HG03565 (cell line): ENCODE data around the gene FBXW11.

Experiments used
- ATAC-seq: cut with Tn5 transposase; IDR thresholded peaks from one replicate; pipeline ENCODE4 v1.9.1; 2021; ENCODE audit warnings: mild to moderate bottlenecking, moderate library complexity; ENCODE audit not compliant: unreplicated experiment

Gene FBXW11

DNA sequence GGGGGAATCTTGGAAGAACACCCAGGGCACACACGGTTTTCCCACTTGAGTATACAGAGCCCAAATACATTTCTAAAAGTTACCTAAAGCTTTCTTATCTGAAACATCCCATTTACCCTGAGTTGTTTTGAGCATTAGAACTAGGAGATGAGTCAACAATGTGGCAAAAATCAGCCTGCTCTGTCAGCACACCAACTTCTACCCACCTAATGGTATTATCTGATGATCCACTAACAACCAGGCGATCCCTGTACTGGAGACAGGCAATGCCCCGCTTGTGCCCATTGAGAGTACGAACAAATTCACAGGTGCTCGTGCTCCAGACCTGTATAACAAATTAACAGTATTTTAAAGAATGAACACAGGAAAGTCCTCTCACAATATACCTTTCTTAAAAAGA, 133.8 kb downstream of the FBXW11 start:
- ATAC-seq = no peak

DNA sequence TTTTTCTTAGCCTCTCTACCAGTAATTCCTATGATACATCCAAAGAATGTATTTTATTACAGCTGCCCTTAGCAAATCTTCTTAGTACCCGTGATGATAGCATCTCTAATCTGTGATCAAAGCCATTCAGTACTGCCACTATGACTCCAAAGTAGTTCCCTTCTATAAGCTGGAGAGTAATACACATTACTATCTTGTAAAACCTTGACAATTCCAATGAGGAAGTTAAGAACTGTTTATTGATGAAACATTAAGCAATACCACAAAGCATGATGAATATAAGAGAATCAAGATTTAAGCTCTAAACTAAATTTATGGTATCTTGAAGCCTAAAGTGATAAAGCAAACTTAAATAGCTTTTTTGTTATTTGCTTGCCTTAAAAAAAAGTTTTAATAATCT, 134.7 kb downstream of the FBXW11 start:
- no peak for ATAC-seq

DNA sequence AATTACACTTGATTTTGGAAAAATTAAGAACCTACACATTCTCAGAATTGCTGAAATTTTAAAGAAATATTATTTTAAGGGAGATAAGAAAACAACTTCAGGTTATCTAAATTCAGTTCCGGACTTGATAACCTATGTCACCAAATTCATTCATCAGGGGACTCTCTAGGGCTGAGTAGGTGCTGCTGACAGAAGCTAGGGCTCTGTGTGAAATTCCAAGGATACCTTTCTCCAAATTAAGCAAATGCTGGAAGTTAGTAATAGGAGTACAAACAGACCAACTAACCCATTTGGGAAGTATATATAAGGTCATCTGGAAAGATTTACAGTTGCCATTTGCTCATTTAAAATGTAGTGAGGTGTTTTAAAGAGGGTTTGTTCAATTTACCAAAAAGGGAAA, 136.5 kb downstream of the FBXW11 start:
- ATAC-seq = no peak

DNA sequence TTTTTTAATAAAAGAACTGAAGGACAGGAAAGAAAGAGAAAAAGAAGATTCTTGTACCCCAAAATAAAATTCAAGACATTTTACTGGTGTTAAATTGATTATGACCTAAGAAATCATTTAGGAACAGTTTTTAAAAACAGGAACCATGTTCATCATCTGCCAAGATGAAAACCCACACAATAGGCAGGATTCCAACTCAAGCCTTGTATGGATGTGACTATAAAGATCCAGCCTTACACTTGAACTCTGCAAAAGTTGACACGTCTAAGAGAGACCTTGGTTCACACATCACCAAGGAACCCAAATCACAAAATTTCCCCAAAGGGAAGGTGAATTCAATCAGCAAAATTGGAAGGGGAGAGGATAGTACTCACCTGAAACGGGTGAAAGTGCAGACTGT, 138.2 kb downstream of the FBXW11 start:
- ATAC-seq = no peak

DNA sequence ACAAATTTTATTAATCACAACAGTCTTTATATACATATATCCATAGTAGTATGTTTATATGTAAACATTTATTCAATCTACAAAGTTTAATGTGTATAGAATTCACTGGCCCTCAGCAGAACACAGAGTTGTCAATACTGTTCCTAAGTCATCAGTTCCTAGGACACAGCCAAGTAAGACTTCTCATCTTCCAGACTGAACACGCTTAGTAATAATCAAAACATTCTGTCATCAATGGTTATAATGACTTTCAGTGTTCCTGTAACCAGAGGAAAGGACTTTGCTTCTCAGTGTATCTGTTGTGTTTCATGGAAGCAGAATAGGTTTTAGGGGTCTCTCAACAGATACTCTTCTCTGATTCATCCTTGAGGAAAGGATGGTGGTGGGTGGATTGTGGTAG, 138.7 kb downstream of the FBXW11 start:
- no peak for ATAC-seq

DNA sequence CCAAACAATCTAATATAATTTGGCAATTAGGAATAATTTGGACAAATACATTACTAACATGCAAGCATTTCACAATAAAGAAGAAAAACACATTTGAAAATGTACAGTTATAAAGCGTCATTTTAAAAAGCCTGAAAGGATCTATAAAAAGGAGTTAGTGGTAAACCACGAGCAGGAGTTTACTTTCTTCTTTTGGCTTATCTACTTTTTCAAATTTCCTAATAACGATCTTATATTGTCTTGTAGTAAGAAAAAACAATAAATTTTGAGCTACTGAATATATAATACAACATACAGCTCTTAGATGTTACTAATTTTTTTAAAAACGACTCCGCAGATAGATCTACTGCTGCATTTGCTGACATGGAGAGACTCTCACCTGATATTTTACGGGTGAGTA, 141.0 kb downstream of the FBXW11 start:
- no peak for ATAC-seq

DNA sequence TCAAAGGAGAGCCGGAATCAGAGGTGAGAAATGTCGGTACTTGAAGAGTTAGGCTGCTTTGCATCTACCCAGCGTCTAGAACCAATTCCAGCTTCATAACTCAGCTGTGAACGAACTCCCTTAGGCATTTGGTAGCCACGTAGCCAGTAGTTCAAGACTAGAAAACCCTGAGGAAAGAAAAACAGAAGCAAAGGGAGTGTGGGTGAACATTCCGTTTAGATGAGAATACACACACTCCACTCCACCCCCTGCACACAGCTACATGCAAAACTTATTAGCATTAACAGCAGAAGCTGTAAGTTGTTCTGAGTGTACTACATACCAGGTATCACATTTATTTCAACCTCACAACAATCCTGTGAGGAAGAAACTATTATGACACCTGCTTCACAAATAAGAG, 142.5 kb downstream of the FBXW11 start:
- no peak for ATAC-seq

DNA sequence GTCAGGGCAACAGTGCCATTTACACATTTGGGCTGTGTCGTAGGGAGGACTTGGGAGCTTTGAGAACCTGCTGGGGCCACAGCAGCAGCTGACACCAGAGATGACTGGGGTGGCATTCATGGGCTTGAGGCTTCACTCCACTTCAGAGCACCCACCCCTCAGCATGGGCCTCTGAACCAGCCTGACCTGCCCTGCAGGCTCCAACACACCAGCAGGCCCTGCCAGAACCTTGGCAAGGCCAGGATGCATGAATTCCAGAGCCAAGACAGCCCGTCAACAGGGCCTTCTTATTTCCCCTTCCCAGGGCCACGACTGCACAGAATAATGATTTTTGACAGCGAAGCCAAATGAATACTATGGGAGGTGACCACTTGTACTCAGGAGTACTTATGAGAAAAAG, 143.8 kb downstream of the FBXW11 start:
- no peak for ATAC-seq

DNA sequence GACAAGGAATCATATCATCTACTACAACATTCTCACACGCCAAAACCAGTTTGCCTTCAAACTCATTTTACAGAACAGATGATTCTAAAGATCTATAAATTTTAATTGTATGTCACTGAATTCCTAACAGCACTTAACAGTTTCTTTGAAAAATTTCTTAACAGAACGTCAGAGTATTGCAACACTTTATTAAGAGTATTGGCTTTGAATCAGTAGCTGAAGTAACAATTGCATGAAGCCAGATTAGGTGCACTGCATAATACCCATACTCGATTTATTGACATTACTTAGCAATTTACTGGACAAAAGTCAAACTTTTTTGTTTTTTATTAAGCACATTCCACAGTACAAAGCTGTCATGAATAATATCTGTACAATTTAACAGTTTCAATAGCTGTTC, 145.1 kb downstream of the FBXW11 start:
- ATAC-seq = no peak

DNA sequence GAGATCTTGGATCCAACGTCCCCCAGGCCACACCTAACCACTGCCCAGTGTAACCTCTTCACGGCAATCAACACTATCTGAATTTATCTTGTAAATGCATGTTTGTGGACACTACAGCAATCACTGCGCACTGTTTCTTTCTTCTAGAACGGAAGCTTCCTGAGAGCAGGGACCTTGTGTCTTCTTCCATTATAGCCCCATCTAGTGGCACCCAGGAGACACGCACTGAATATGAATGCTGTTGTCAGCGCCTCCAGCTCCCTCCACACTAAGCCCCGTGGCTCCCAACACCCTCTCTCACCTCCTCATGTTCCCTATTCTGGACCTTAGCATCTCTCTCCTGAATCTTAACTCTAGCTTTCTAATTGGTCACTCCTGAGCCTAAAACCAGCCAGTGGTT, 148.1 kb downstream of the FBXW11 start:
- no peak for ATAC-seq

DNA sequence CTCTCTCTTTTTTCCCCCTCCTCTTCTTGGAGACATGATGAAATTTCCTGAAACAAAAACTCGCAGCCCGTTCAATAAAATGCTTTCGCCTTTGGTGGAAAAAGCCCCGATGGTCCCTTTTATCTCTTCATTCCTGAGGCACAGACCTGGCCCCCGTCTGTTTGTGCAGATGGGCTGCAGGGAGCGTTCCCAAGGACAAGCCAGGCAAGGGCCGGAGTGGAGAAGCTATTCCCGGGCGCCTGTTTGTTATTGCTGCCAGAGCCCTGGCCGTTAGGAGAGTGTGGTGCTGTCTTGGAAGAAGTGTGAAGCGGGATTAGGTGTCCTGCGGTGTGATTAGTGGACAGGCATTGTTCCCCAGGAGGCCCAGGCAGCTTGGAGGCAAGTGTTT, 149.0 kb downstream of the FBXW11 start:
- ATAC-seq = no peak

DNA sequence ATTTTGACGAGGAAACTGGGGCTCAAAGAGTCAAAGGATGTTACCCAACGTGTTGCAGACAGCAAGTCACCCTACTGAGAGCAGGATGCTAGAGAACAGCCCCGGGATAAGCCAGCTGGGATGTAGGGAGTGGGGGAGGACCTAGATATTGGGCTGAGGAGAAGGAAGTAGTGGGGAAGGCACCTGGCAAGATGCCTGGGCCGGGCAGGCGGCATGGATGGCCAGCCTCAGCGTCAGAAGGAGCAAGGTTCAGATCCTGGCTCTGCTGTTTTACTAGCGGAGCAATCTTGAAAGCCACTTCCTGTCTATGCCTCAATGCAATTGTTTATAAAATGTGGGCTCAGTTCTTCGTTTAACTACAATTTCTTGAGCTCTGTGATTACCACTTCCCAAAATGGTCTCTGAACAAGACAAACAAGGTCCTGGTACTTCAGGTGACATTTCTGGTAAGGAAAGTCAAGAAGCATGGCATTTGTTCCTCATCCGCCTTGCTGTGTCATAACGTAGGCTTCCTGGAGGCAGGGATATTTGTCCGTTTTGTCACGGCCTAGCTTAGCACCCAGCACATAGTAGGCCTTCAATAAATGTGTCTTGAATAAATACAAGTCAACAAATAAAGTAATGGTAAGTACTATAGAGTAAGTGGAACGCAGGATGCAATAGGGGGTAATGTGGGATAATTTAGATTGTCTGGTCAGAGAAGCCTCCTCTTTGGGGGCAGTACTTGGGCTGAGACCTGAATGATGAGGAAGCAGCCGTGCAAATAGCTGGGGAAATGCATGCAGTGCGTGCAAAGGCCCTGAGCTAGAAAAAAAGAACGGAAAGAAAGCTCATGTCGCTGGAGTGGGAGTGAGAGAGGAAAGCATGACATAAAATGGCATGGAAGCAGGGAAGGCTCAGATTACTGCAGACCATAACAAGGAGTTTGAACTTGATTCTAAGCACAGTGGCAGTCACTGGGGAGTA, 150.4 kb downstream of the FBXW11 start:
- no peak for ATAC-seq

DNA sequence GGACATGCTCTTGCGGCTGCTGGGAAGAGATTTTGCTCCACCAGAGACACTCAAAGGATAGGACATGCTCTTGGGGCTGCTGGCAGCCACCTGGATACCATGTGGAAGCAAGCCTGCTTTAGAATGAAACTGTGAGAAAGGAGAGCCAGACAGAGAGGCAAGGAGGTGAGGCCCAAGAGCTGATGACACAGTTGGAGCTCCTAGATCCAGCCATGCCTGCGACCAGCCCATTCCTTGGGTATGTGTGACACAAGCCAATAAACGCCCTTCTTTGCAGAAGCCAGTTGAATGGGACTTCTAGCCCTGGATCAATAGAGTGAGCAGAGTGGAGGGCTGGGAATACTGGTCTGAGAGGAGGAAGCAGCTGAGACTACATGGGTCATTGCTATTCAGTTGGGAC, 151.2 kb downstream of the FBXW11 start:
- no peak for ATAC-seq

DNA sequence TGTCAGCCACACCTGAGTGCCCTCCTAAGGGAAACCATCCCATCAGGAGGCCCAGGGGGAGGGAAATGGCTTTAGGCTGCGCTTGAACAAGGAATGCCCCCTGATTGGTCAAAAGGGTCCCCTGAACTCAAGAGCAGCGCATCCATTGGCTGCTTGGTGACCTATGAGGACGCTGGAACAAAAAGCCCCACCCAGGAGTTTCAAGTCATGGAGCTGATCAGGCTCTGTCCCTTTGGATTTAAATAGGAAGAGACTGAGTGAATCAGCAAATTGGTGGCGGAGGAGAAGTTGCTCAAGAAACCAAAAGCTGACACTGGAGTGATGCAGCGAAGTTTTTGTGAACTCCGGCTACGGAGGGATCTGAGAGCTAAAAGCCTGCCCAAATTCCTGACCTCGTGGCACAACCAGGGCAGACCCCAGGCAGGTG, 154.2 kb downstream of the FBXW11 start:
- ATAC-seq = no peak

DNA sequence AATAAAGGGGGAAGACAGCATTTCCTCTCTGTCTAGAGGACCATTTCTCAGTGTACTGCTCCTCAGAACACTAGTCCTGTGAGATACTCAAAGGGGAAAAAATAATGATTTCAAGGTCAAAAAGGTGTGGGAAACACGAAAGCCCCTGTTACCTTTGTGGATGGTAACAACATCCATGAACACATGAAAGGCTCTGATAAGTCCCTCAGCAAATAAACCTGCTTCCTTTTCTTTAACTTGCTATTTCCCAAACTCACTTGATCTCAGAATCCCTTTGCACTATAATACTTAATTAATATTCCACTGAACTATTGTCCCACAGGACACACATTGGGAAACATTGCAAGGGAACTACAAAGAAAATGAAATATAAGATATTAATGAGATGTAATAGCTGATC, 155.2 kb downstream of the FBXW11 start:
- no peak for ATAC-seq

DNA sequence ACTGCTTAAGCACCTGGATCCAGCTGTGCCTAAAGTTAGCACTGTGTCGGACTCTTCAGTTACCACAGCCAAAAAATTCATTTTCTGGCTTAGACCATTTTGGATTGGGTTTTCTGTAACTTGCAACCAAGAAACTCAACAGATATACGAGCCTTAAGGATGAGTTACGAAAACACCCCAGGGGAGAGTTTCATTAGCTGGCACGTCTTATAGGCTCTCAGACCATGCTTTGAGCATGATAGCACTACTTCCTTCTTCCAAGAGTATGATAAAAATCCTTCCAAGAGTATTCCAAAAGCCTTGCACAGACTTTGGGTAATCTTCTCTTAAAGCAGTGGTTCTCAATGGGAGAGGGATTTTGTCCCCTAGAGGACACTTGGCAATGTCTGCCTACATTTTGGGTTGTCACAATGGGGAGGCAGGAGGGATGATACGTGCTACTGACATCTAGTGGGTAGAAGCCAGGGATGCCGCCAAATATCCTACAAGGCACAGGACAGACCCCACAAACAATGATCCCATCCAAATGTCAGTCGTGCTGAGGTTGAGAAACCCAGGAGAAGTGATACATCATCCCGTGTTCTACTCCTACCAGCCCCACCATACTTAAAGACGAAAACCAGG, 156.0 kb downstream of the FBXW11 start:
- no peak for ATAC-seq

DNA sequence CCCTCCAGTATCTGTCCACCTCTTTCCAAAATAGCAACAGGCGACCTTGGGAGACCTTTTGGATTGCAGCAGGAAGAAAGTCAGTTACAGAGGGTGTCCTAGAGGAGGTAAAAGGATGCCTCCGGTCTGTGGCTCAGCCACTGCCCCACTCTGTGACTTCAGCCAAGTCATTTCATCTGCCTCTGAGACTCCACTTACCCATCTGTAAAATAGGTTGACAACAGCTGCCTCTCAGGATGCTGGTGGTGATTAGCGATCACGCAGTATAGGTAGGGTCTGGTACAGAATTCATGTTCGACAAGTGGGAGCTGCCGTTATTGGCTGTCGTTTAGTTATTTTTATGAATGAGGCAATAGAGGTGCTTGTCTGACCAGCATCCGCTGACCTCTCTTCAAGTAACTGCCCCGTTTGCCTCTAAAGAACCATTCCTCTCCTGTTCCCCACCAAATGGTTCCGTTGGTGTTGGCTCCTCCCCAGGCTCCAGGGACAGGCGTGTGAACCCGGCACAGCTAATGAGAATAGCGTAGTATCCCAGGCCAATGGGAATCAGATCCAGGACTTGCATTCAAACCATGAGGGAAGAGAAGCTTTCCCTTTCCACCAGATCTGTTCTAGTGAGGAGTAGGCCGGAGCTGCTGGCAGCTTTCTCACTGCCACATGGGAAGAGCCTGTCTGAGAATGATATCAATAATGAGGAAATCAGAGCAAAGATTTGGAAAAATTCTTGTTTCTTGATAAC, 156.7 kb downstream of the FBXW11 start:
- no peak for ATAC-seq

DNA sequence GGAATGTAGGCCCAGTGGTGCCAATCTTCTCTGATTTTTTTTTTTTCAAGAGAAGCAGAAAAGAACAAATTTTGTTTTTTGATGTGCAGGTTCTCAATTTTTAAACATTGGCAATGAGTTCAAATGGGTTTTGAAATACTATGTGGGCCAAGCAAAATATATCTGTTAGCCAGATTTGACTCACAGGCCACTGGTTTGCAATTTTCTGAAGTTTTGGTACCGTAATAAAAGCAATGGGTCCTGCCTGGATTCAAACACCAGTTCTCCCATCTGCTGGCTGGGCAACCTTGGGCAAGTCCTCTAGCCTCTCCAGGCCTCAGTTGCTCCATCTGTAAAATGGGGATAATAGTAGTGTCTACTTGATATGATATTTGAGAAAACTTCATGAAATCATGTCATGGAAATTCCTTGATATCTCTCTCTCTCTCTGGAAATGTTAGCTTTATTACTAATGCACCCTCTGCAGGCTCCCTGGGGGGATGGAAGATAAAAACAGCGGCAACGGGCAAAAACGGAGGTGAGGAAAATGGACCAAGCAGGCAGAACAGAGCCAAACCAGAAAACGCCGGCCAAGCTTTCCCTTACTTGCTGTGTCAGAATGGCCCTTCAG, 157.4 kb downstream of the FBXW11 start:
- ATAC-seq = no peak

DNA sequence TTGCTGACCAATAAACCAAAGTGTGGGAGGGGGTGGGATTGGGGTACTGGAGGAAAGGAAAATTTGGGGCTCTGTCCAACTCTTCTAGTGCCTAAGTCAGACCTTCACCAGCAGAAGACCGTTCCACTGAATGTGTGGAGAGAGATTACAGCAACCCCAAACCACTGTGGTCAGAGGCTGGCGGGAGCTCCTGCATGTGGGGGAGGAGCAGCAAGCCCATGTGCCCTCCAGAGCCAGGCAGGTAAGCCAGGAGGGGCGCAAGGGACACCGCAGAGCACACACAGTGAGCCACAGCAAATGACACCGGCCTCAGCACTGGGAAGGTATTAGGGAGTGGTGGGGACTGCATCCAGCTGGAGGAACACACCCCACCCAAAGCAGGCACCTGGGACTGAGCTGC, 158.0 kb downstream of the FBXW11 start:
- no peak for ATAC-seq

DNA sequence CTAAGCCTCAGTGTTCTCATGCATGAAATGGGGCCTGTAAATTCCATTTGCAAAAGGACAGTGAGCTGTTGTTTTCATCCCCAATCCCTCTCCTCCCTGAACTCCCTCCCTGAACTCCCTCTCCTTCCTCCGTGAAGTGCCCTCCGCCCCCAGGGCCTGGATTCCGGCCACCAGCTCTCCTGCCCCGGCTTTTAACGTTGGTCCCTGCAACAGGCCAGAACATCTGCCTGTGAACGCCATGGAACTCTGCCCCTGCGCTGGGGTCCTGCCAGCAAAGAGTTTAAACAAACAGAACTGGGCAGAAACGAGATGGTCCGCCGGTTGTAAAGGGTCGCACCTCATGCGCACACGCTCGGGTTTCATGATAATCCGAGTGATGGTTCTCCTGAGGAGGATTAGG, 158.4 kb downstream of the FBXW11 start:
- ATAC-seq = no peak

DNA sequence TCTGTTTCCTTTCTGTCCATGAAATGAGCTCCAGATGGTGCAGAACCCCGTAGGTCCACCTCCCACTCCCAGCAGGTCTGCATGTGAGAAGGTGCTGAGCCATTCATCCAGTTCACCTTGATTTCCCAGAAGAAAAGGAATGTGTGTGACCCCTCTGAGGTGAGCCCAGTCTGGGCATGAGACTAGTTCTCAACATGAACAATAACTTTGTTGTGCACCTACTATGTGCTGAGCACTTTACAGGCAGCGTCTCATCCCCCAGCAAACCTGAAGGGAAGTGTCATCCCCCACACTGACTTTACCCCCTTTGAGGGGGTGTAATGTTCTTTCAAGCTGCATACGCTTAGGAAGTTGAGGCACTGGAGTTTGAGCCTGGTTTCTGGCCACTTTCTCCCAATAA, 159.4 kb downstream of the FBXW11 start:
- ATAC-seq = no peak
